Neural progenitor cell (in vitro differentiated cells): ENCODE results near the gene LRRC1. TPM values are rescaled to one million over a fixed set of nuclear protein-coding genes. Genes with fewer than 3 reads are reported as not detected.

Source experiments
- DNase-seq: peaks from one replicate; pipeline ENCODE4 v3.0.0-alpha.2; 2016; ENCODE audit warnings: low spot score
- H2AFZ ChIP-seq: fragments of 200-600 bp; sonication (generic); replicated peaks from 2 replicates; pipeline ENCODE4 v1.6.1; 2016; ENCODE audit warnings: antibody characterized with exemption
- H3F3A ChIP-seq: fragments of 200-600 bp; sonication (generic); 2 replicates; pipeline ENCODE4 v1.6.1; 2016; ENCODE audit warnings: antibody characterized with exemption, low read depth
- H3K27ac ChIP-seq: fragments of 200-600 bp; sonication (generic); 2 replicates; pipeline ENCODE4 v1.5.1; 2016; ENCODE audit warnings: mild to moderate bottlenecking
- H3K27me3 ChIP-seq: fragments of 200-600 bp; sonication (generic); 2 replicates; pipeline ENCODE4 v1.6.1; 2016; ENCODE audit warnings: mild to moderate bottlenecking, moderate library complexity
- H3K36me3 ChIP-seq: fragments of 200-600 bp; sonication (generic); 2 replicates; pipeline ENCODE4 v1.5.1; 2016
- H3K4me1 ChIP-seq: fragments of 200-600 bp; sonication (generic); 2 replicates; pipeline ENCODE4 v1.6.1; 2016; ENCODE audit warnings: mixed run types
- H3K4me2 ChIP-seq: fragments of 200-600 bp; sonication (generic); 2 replicates; pipeline ENCODE4 v1.6.1; 2016
- H3K4me3 ChIP-seq: fragments of 200-600 bp; sonication (generic); 2 replicates; pipeline ENCODE4 v1.5.1; 2016
- H3K79me2 ChIP-seq: fragments of 200-600 bp; sonication (generic); 2 replicates; pipeline ENCODE4 v1.6.1; 2016; ENCODE audit warnings: low read depth
- H3K9ac ChIP-seq: fragments of 200-600 bp; sonication (generic); 2 replicates; pipeline ENCODE4 v1.6.1; 2016
- H3K9me3 ChIP-seq: fragments of 200-600 bp; sonication (generic); 2 replicates; pipeline ENCODE4 v1.5.1; 2016; ENCODE audit warnings: low read depth
- H4K20me1 ChIP-seq: fragments of 200-600 bp; sonication (generic); 2 replicates; pipeline ENCODE4 v1.6.1; 2016; ENCODE audit warnings: low read depth
- H3K27ac Mint-ChIP-seq: 3 replicates; pipeline ENCODE4 v1.8.0; 2021; ENCODE audit warnings: mixed read lengths
- H3K27me3 Mint-ChIP-seq: 2 replicates; pipeline ENCODE4 v1.8.0; 2022; ENCODE audit warnings: low read depth, mild to moderate bottlenecking, inconsistent platforms, moderate library complexity, mixed read lengths; ENCODE audit not compliant: insufficient read depth
- H3K36me3 Mint-ChIP-seq: 3 replicates; pipeline ENCODE4 v1.8.0; 2021; ENCODE audit warnings: mixed read lengths
- H3K4me1 Mint-ChIP-seq: 3 replicates; pipeline ENCODE4 v1.8.0; 2021; ENCODE audit warnings: mixed read lengths
- H3K4me3 Mint-ChIP-seq: 3 replicates; pipeline ENCODE4 v1.8.0; 2021; ENCODE audit warnings: mild to moderate bottlenecking, moderate library complexity, mixed read lengths
- H3K9me3 Mint-ChIP-seq: 3 replicates; pipeline ENCODE4 v1.8.0; 2020; ENCODE audit warnings: mixed read lengths
- EZH2 ChIP-seq: fragments of 200-600 bp; sonication (generic); IDR thresholded peaks from 2 replicates; pipeline ENCODE4 v1.6.1; 2017; ENCODE audit warnings: antibody characterized with exemption, mild to moderate bottlenecking, moderate library complexity
- EZH2phosphoT487 ChIP-seq: fragments of 200-600 bp; sonication (generic); IDR thresholded peaks from 2 replicates; pipeline ENCODE4 v1.6.1; 2017; ENCODE audit warnings: antibody characterized with exemption
- total RNA-seq: library from RNA; depleted of rRNA; stranded (reverse); fragments of >200 nt; gene quantifications from 2 replicates; pipeline ENCODE4 v1.2.3, GENCODE V29; 2015; ENCODE audit warnings: low replicate concordance
- TF ChIP-seq, protein P1 (sequence below): fragments of 200-600 bp; sonication (generic); IDR thresholded peaks from 2 replicates; pipeline ENCODE4 v1.5.1; 2017; ENCODE audit warnings: antibody characterized with exemption, mild to moderate bottlenecking

LRRC1 gene
- total RNA-seq, 1 donor from 2014 or later = 14.0 TPM

DNA sequence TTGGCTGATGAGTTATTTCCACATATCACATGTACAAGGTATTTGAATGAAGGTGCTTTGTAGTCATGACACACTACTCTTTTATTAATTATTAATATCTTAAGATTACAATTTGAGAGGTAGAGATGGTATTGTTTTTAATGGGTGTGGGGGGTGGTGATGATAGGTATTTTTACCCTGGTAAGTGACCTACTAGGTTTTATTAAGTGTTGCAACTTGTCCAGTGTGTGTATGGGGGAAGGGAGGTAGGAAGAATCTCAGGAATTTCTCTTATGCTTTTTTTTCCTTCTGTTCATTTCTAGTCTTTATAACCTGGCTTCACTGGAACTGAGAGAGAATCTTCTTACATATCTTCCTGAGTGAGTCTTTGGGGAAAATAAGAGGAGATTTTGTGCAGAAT is 101.4 kb downstream of the LRRC1 start:
- H3K27ac Mint-ChIP-seq = peak overlapping the region; percentile 73
- no peaks in the 10 kb centered on the region for H3K9me3 ChIP-seq

DNA sequence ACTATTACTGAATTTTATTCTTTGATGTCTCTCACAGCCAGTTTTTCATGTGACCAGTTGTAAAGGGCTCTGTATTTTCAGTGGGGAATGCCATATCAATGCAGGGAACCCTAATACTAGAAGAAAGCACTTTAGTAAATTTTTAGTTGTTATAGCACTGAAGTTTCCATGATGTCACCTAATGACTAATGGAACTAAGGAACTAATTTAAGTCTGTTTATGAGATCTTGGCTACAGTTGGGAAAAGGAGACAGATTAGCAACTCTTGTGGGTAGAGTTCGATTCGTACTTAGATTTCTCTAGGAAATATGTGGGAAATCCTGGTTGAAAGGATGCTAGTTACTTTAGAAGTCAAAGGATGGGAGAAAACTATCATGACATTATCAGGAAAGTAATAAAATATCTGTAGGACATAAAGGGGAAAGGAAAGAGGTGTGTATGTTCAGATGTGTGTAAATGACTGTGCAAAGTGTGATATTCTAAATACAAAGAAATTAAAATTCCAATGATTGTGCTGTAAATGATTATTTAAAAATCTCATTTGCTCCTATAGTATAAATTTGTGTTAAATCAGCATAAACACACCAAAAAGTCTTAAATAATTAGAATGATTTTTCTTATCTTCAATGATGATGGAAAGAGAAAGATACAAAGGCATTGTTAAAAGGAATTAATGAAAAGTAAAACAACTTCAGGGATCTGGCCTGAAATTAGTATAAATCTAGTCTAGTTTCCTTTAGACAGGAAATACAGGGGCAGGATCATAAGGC is 103.4 kb downstream of the LRRC1 start:
- Mint-ChIP-seq H3K4me3 (no peak overlapping the region), H3K4me1 (peaks cover 27% of the 10 kb centered on the region), H3K27me3 (no peaks in the 10 kb centered on the region), H3K36me3 (peaks cover 30% of the 10 kb centered on the region), H3K9me3 (no peaks in the 10 kb centered on the region), H3K27ac (no peak overlapping the region)
- no peaks in the 10 kb centered on the region for H3F3A ChIP-seq
- no peak overlapping the region for H3K4me2 ChIP-seq
- no peak overlapping the region for H3K4me3 ChIP-seq
- no peak overlapping the region for H3K9ac ChIP-seq
- no peak for DNase-seq
- H4K20me1 ChIP-seq = no peaks in the 10 kb centered on the region
- H3K9me3 ChIP-seq = no peaks in the 10 kb centered on the region
- no peaks in the 10 kb centered on the region for H3K4me1 ChIP-seq
- no peak overlapping the region for H2AFZ ChIP-seq
- H3K27me3 ChIP-seq = no peaks in the 10 kb centered on the region
- H3K27ac ChIP-seq = no peak overlapping the region
- H3K79me2 ChIP-seq = no peaks in the 10 kb centered on the region
- TF ChIP-seq EZH2 (no peak), EZH2phosphoT487 (no peak)
- TF ChIP-seq, protein P1, sequence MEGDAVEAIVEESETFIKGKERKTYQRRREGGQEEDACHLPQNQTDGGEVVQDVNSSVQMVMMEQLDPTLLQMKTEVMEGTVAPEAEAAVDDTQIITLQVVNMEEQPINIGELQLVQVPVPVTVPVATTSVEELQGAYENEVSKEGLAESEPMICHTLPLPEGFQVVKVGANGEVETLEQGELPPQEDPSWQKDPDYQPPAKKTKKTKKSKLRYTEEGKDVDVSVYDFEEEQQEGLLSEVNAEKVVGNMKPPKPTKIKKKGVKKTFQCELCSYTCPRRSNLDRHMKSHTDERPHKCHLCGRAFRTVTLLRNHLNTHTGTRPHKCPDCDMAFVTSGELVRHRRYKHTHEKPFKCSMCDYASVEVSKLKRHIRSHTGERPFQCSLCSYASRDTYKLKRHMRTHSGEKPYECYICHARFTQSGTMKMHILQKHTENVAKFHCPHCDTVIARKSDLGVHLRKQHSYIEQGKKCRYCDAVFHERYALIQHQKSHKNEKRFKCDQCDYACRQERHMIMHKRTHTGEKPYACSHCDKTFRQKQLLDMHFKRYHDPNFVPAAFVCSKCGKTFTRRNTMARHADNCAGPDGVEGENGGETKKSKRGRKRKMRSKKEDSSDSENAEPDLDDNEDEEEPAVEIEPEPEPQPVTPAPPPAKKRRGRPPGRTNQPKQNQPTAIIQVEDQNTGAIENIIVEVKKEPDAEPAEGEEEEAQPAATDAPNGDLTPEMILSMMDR = no peak
- no peaks in the 10 kb centered on the region for H3K36me3 ChIP-seq

More for the DNA sequence above, 101.4 kb downstream of the LRRC1 start:
- Histone ChIP-seq H3K4me3 (no peak overlapping the region), H3F3A (no peaks in the 10 kb centered on the region), H3K27me3 (no peaks in the 10 kb centered on the region), H2AFZ (no peak overlapping the region), H3K79me2 (no peaks in the 10 kb centered on the region), H3K27ac (no peak overlapping the region), H3K9ac (no peak overlapping the region), H4K20me1 (no peaks in the 10 kb centered on the region), H3K4me1 (no peaks in the 10 kb centered on the region), H3K36me3 (no peaks in the 10 kb centered on the region), H3K4me2 (no peak overlapping the region)
- no peaks in the 10 kb centered on the region for H3K9me3 Mint-ChIP-seq
- no peak for DNase-seq
- no peaks in the 10 kb centered on the region for H3K27me3 Mint-ChIP-seq
- H3K36me3 Mint-ChIP-seq = peaks cover 22% of the 10 kb centered on the region
- H3K4me1 Mint-ChIP-seq = peaks cover 27% of the 10 kb centered on the region
- no peak overlapping the region for H3K4me3 Mint-ChIP-seq
- TF ChIP-seq EZH2 (no peak), EZH2phosphoT487 (no peak)
- TF ChIP-seq, protein P1 = no peak

DNA sequence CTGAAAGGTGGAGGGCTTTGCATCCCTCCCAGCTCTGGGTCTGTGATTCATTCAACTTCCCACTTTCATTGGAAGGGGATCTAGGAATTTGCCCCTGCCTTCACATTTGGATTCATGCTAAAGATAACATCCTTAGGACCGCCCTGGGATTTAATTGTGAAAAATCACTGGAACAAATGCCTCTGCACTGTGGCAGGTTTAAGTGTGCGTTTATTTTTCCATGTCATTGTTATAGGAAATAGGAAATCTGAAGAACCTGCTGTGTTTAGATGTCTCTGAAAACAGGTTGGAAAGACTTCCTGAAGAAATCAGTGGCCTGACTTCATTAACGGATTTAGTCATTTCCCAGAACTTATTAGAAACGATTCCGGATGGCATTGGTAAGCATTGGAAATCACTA is 104.7 kb downstream of the LRRC1 start:
- Mint-ChIP-seq H3K4me3 (no peak overlapping the region), H3K27me3 (no peaks in the 10 kb centered on the region), H3K4me1 (peaks cover 25% of the 10 kb centered on the region), H3K9me3 (no peaks in the 10 kb centered on the region), H3K36me3 (peaks cover 35% of the 10 kb centered on the region), H3K27ac (no peak overlapping the region)
- no peak overlapping the region for H3K9ac ChIP-seq
- no peaks in the 10 kb centered on the region for H3K79me2 ChIP-seq
- H3K4me2 ChIP-seq = no peak overlapping the region
- no peak overlapping the region for H2AFZ ChIP-seq
- no peaks in the 10 kb centered on the region for H3K9me3 ChIP-seq
- H4K20me1 ChIP-seq = no peaks in the 10 kb centered on the region
- H3K36me3 ChIP-seq = no peaks in the 10 kb centered on the region
- no peak overlapping the region for H3K27ac ChIP-seq
- H3K27me3 ChIP-seq = no peaks in the 10 kb centered on the region
- no peaks in the 10 kb centered on the region for H3K4me1 ChIP-seq
- DNase-seq = no peak
- TF ChIP-seq, protein P1 = no peak
- no peak for TF ChIP-seq EZH2phosphoT487
- no peak for TF ChIP-seq EZH2
- H3F3A ChIP-seq = no peaks in the 10 kb centered on the region
- H3K4me3 ChIP-seq = no peak overlapping the region
